CD4-positive, alpha-beta T cell treated with Interleukin-21 for 1 hour (primary cell): ENCODE results near the gene ATL1.
"Not testable (repeated sequence)": the region's sequence is repeated elsewhere in the genome, so short reads cannot be mapped to it uniquely, and the experiment has no call there.

Experiments used
- DNase-seq: peaks from one replicate; pipeline ENCODE4 v3.0.0-alpha.2; 2020

The ATL1 gene

GRCh38 chr14:50664579-50664978 is 104.6 kb downstream of the ATL1 start:
- DNase-seq, result not testable (repeated sequence)

- not testable (repeated sequence) for DNase-seq
Observed at GRCh38 chr14:50665300-50665699, 105.4 kb downstream of the ATL1 start.

DNA sequence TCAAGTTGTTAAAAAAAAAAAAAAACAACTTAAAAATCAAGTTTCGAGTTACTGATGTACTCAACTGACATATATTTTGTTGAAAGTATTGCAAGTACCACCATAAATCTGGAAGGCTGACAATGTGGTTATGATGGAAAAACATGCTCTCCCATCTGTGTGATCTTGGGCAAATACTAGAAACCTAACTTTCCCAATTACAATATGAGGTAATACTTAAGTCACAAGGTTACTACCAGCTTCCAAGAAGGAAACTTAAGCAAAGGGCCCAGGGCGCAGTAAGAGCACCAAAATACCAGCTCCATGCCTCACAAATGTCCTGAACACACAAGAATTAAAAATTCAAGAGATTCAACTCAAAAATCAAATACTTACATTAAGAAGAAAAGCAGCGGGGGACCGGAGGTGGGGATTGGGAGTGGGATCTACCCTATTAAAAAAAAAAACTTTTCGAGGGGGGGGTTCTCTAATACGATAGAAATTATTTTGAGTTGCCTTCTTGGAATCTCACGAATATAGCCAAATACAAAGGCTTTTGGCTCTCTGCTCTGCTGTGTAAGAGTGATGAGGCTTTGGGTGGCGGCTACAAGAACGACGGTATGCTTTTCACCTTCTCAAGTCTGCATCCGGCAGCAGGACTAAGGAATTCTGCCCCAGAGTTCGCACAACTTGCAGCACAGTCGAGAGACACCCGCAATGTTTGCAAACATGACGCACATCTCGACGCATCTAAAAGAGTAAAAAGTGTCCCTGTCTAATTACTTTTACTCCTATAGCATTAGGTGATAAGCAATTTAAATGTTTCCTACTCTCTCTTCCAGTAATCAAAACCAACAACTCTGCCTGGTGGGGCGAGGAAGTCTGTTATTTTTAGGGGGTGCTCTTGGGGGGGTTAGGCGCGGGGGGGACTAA is 107.1 kb downstream of the ATL1 start:
- peak; percentile 35 for DNase-seq

DNA sequence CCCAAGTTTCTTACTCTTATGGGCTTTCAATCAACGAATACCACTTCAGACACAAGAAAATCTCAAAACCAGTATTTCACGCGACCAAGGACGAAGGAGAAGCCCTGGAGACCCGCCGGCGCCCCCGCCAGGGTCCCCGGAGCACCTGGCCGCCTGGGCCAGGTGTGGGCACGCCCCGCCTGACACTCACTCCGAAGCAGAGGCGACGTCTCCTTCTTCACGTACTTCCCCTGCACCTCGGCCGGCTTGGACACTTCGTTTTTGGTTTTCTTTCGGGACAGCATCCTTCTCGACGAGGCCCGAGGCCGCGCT is 107.7 kb downstream of the ATL1 start:
- DNase-seq, result peak; percentile 39

DNA sequence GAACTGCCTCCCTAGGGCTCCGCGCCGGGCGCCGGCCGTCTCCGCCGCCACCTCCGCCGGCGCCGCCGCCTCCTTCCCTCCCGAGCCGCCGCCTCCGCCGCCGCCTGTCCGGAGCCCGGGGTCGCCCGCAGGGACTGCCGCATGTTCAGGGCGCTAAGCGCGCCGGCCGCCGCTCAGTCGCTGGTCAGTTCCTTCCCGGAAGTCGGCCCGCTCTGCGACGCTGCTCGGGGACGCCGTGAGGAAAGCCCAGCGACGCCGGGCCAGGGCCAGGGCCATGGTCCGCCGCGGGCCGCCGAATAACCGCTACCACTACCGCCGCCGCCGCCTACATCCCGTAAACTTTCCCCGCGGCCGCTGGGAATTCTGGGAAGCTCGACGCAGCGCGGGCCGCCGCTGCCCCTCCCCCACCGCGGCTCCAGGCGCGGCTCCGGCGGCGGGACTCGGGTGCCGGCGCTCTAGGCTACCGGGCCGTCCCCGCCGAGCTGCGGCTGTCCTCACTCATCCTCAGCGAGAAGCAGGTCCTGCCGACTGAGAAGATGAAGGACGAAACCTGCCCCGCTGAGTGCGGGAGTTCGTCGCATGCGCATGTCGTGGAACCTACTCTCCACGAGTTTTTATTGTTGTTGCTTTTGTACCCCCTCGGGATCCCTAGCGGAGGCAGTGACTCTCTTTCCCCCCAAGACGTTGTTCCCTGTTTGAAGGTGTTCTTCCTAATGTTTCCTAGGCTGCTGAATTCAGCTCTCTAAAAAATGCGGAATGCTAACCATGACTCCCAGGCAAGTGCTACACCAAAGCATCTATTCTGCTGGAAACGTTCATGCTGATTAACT is 108.3 kb downstream of the ATL1 start, which contains the start of gene SAV1:
Gene SAV1 (minus strand): TSS at position 311 of the 830 bp plus-strand sequence. CDS start 339 bp downstream, outside the sequence.
- DNase-seq, result peak; percentile 56

- no peak for DNase-seq
Observed at GRCh38 chr14:50668826-50669143, 108.8 kb downstream of the ATL1 start.

DNA sequence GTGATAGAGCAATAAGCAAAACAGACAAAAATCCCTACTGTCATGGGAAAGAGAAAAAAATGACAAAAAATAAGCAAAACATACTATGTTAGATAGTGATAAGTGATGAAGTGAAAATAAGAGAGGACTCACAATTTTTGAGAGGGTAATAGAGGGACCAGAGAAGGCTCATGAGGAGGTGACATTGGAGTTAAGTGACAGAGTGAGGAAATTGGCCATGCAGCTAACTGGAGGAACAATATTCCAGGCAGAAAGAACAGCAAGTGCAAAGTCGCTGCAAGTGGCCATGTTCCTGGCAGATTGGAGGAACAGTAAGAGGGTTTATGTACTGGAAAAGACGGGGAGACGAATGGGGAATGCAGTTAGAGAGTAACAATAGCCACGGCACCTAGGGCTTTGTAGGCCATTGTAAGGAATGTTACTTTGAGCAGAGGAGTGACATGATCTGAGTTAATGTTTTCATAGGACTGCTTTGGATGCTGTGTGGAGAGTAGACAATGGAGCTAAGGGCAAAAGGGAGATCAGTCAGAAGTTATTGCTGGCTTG is 109.6 kb downstream of the ATL1 start:
- DNase-seq, result no peak

GRCh38 chr14:50670196-50670865 is 110.4 kb downstream of the ATL1 start:
- DNase-seq, result no peak

DNA sequence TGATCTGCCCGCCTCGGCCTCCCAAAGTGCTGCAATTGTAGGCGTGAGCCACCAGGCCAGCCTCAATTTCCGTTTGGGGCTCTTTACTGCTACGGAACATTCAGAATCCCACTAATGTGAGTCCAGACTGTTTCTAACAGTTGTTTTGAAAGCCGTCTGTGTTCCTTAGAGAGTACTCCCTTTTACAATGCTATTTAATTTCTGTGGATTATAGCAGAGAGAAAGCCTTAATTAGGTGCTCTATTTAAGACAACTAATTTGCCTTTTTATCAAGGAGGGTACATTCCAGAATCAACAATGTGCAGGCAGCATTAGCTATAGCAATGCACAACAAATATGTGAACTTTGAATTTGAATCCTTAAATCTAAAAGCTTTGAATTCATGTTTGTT is 110.9 kb downstream of the ATL1 start:
- no peak for DNase-seq

GRCh38 chr14:50675597-50675996 is 115.7 kb downstream of the ATL1 start:
- DNase-seq, result no peak

DNA sequence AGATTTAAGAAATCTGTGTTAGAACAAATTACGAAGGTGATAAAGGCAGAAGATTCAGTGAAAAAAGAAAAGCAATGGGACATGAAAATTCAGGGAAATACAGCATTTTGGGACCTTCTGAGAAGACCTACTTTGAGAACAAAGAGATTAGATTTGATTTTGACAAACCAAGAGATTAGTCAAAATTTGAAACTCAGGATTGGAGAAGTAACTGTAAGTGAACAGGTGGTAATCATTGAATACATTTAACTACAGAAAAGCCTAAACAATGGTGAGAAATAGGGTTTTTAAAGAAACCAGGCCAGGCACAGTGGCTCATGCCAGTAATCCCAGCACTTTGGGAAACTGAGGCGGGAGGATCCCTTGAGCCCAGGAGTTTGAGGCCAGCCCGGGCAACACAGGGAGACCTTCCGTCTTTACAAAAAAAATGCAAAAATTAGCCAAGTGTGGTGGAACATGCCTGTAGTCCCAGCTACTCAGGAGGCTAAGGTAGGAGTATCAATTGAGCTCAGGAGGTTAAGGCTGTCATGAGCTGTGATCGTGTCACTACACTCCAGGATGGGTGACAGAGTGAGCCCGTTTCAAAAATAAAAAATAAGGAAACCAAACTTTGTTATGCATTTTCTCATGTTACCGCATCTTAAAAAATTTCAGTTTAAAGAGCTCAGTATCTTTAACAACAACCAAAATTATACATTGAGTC is 117.0 kb downstream of the ATL1 start:
- DNase-seq, result no peak

DNA sequence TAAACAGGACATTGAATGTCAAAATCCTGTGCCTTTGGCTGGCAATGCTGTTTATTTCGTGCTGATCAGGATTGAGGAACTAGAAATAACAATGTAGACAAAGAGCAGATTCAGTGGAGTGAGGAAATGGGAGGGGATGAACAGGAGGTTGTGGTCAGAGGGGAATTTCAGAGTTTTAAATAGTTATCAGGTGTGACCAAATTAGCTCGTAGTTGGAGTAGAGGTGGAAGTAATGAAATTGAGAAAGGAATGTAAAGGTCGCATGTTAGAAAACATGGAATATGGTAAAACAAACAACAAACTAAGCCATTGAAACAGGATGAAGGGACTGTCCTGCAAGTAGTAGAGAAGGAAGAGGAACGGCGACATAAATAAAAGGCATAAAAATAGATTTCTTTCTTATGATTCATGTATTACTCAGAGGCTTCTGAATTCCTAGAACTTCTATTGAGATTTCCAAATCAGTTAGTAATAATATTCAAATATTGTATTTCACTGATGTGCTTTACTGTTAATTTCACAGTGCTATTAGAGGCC is 117.7 kb downstream of the ATL1 start:
- no peak for DNase-seq

DNA sequence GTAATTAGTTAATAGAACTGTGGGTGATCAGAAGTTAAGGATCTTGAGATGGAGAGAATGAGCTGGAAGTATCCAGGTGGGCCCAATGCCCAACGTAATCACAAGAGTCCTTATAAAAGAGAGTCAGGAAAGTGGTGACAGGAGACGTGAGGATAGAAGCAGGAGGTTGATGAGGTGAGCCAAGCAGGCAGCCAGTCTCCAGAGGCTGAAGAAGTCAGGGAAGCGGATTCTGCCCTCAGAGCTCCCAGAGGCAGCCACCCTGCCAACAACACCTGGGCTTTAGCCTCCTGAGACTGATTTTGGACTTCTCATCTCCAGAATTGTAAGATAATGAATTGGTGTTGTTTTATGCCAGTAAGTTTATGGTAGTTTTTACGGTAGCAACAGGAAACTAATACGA is 118.2 kb downstream of the ATL1 start:
- no peak for DNase-seq

- no peak for DNase-seq
Observed at GRCh38 chr14:50679674-50680073, 119.7 kb downstream of the ATL1 start.
